Sigmoid colon (tissue), 7 donors: ENCODE measurements around the gene IKZF4. TPM values are rescaled to one million over a fixed set of nuclear protein-coding genes. Genes with fewer than 3 reads are reported as not detected.
"Not testable (repeated sequence)": the region's sequence is repeated elsewhere in the genome, so short reads cannot be mapped to it uniquely, and the experiment has no call there.

Experiments used
- DNase-seq: peaks from one replicate; pipeline ENCODE4 v3.0.0-alpha.2; 2019
- H3K27ac ChIP-seq, 4 donors: fragments of 200-600 bp; sonication (generic); one replicate each; pipeline ENCODE4 v1.5.1; 2016 to 2019; ENCODE audit warnings: mild to moderate bottlenecking in 1 of 4
- H3K27me3 ChIP-seq, 3 donors: fragments of 200-600 bp; sonication (generic); one replicate each; pipeline ENCODE4 v1.5.1; 2019; ENCODE audit warnings: mild to moderate bottlenecking in 1 of 3
- H3K36me3 ChIP-seq, 4 donors: fragments of 200-600 bp; sonication (generic); one replicate each; pipeline ENCODE4 v1.5.1; 2016 to 2019
- H3K4me1 ChIP-seq, 4 donors: fragments of 200-600 bp; sonication (generic); one replicate each; pipeline ENCODE4 v1.5.1; 2017 to 2019
- H3K4me3 ChIP-seq, 4 donors: fragments of 200-600 bp; sonication (generic); one replicate each; pipeline ENCODE4 v1.5.1; 2017 to 2019; ENCODE audit warnings: mild to moderate bottlenecking in 2 of 4, moderate library complexity in 1 of 4
- H3K9me3 ChIP-seq, 4 donors: fragments of 200-600 bp in 3 of 4; sonication (generic) in 3 of 4; one replicate each; pipeline versions ENCODE4 v1.5.1 to v1.6.1; 2013 to 2019
- CTCF ChIP-seq, 4 experiments: fragments of 450-650 bp in 3 of 4; fragments of 200-600 bp in 1 of 4; IDR thresholded peaks; one replicate each; pipeline ENCODE4 v1.5.1; 2016 to 2019; ENCODE audit warnings: antibody characterized with exemption in 4 of 4, mild to moderate bottlenecking in 3 of 4, moderate library complexity in 2 of 4
- EP300 ChIP-seq, 4 donors: sonication (generic); formaldehyde crosslinking; IDR thresholded peaks; one replicate each; pipeline ENCODE4 v1.6.1; 2017; ENCODE audit warnings: antibody characterized with exemption in 4 of 4
- POLR2A ChIP-seq, 2 donors: fragments of 450-650 bp; IDR thresholded peaks; one replicate each; pipeline ENCODE4 v1.6.1; 2016; ENCODE audit warnings: antibody characterized with exemption in 2 of 2, mild to moderate bottlenecking in 2 of 2, moderate library complexity in 2 of 2
- POLR2AphosphoS5 ChIP-seq, 4 donors: sonication (generic); formaldehyde crosslinking; IDR thresholded peaks; one replicate each; pipeline ENCODE4 v1.6.1; 2017; ENCODE audit warnings: antibody characterized with exemption in 4 of 4
- WGBS, 2 donors: extraction: QIAGEN DNeasy Blood & Tissue Kit; methylation state at CpG; one replicate each; pipeline ENCODE4 v1.1.7; 2013; 5-methylcytosine and 5-hydroxymethylcytosine counted together
- intact Hi-C: fragments of 100-400 bp; cut with DNase I; formaldehyde crosslinking; loops from one replicate; pipeline ENCODE4 v1.15.1; 2023
- polyA plus RNA-seq, 3 donors: library from polyadenylated mRNA; stranded (reverse); fragments of 200-250 nt; gene quantifications; one replicate each; pipeline ENCODE4 v1.2.3, GENCODE V29; 2013
- total RNA-seq, 4 donors: library from RNA; depleted of rRNA; stranded (reverse); fragments of >200 nt; gene quantifications; one replicate each; pipeline ENCODE4 v1.1.0, GENCODE V29; 2016
- donor health status: healthy with polysubstance abuse.
- donor health status: Bipolar disorder and iron deficiency.
- donor health status: healthy.

IKZF4 gene
- total and polyA plus RNA-seq, 7 donors = 0.92 to 23.8 (median 2.4) TPM

- 0 to 1% methylated on average over 39 of the region's 39 CpGs for WGBS, 2 donors
- intact Hi-C loops = loop anchor here (1.0 kb wide), 1 partner anchor 23 kb away; no protein-coding TSS in a partner anchor
- peak within 1 kb of the TSS; percentile 84 to 100 (median 92) for H3K4me3 ChIP-seq
- peaks cover 0 to 49% (median 34%) of the 10 kb centered on the region in 4 donors for H3K4me1 ChIP-seq
- H3K36me3 ChIP-seq = peaks cover 0 to 14% (median 0%) of the 10 kb centered on the region in 4 donors
- no peaks in the 10 kb centered on the region for H3K27me3 ChIP-seq
- no peak for TF ChIP-seq EP300 (IDR thresholded peaks at IDR 0.05)
- TF ChIP-seq POLR2A (IDR thresholded peaks at IDR 0.05) = peak; percentile 97 to 98
- TF ChIP-seq CTCF (IDR thresholded peaks at IDR 0.05) = no peak
- TF ChIP-seq POLR2AphosphoS5 (IDR thresholded peaks at IDR 0.05) = peak; percentile 94 to 98 (median 98)
- H3K27ac ChIP-seq = peak within 1 kb of the TSS; percentile 93 to 99 (median 96)
- peak; percentile 100 for DNase-seq
- H3K9me3 ChIP-seq = no peaks in the 10 kb centered on the region
Measured at GRCh38 chr12:55973599-55974307, 47.1 kb upstream of the IKZF4 start, which contains the start of gene RAB5B. Gene RAB5B, plus strand, starts transcription at chr12:55974078. Its CDS starts 12,883 bp downstream, at chr12:55986961.

- no peaks in the 10 kb centered on the region for H3K9me3 ChIP-seq
- WGBS, 2 donors = 0 to 1% methylated on average over 15 of the region's 15 CpGs
Measured at GRCh38 chr12:55974308-55974730, 46.5 kb upstream of the IKZF4 start.

GRCh38 chr12:55978393-55978792 is 42.5 kb upstream of the IKZF4 start:
- Histone ChIP-seq H3K9me3 (no peaks in the 10 kb centered on the region), H3K27me3 (no peaks in the 10 kb centered on the region), H3K36me3 (peaks cover 0 to 29% (median 9%) of the 10 kb centered on the region in 4 donors), H3K27ac (no peak overlapping the region), H3K4me3 (no peak overlapping the region), H3K4me1 (peaks cover 0 to 45% (median 28%) of the 10 kb centered on the region in 4 donors)
- DNase-seq = no peak
- TF ChIP-seq POLR2AphosphoS5 (IDR thresholded peaks at IDR 0.05) = no peak
- no peak for TF ChIP-seq POLR2A (IDR thresholded peaks at IDR 0.05)
- no peak for TF ChIP-seq EP300 (IDR thresholded peaks at IDR 0.05)
- no peak for TF ChIP-seq CTCF (IDR thresholded peaks at IDR 0.05)
- intact Hi-C loops = no loop called here
- WGBS, 2 donors = 96 to 99% methylated on average over 7 of the region's 7 CpGs

More at GRCh38 chr12:55974308-55974730, 46.5 kb upstream of the IKZF4 start:
- peak; percentile 82 for DNase-seq
- Histone ChIP-seq H3K4me3 (peak overlapping the region; percentile 84 to 100 (median 92)), H3K27me3 (no peaks in the 10 kb centered on the region), H3K4me1 (peaks cover 0 to 51% (median 34%) of the 10 kb centered on the region in 4 donors), H3K36me3 (peaks cover 0 to 11% (median 0%) of the 10 kb centered on the region in 4 donors), H3K27ac (peak overlapping the region; percentile 93 to 99 (median 96))
- intact Hi-C loops = loop anchor here (1.0 kb wide), 1 partner anchor 22 kb away; no protein-coding TSS in a partner anchor
- TF ChIP-seq CTCF (IDR thresholded peaks at IDR 0.05) (no peak), POLR2AphosphoS5 (IDR thresholded peaks at IDR 0.05) (no peak), EP300 (IDR thresholded peaks at IDR 0.05) (no peak), POLR2A (IDR thresholded peaks at IDR 0.05) (no peak)

GRCh38 chr12:55979069-55979468 is 41.8 kb upstream of the IKZF4 start:
- TF ChIP-seq POLR2AphosphoS5 (IDR thresholded peaks at IDR 0.05) (no peak), EP300 (IDR thresholded peaks at IDR 0.05) (no peak), CTCF (IDR thresholded peaks at IDR 0.05) (no peak), POLR2A (IDR thresholded peaks at IDR 0.05) (no peak)
- Histone ChIP-seq H3K4me1 (peaks cover 0 to 45% (median 28%) of the 10 kb centered on the region in 4 donors), H3K36me3 (peaks cover 0 to 35% (median 11%) of the 10 kb centered on the region in 4 donors), H3K4me3 (no peak overlapping the region), H3K27ac (no peak overlapping the region), H3K27me3 (no peaks in the 10 kb centered on the region), H3K9me3 (no peaks in the 10 kb centered on the region)
- WGBS, 2 donors = 95 to 97% methylated on average over 3 of the region's 3 CpGs
- no peak for DNase-seq
- intact Hi-C loops = no loop called here

- H3K27ac ChIP-seq, H3K27me3 ChIP-seq, H3K9me3 ChIP-seq, DNase-seq, H3K4me3 ChIP-seq, intact Hi-C loops: not testable (repeated sequence)
- Histone ChIP-seq H3K4me1 (peaks cover 0 to 24% (median 5%) of the 10 kb centered on the region in 4 donors), H3K36me3 (peaks cover 5 to 60% (median 26%) of the 10 kb centered on the region in 4 donors)
- 70 to 81% methylated on average over 5 of the region's 5 CpGs for WGBS, 2 donors
Measured at GRCh38 chr12:55981882-55982281, 39.0 kb upstream of the IKZF4 start.
